Neural progenitor cell (in vitro differentiated cells): ENCODE measurements around the gene ARSD. TPM values are rescaled to one million over a fixed set of nuclear protein-coding genes. Genes with fewer than 3 reads are reported as not detected.

Experiments used
- DNase-seq: peaks from one replicate; pipeline ENCODE4 v3.0.0-alpha.2; 2016; ENCODE audit warnings: low spot score
- H2AFZ ChIP-seq: fragments of 200-600 bp; sonication (generic); replicated peaks from 2 replicates; pipeline ENCODE4 v1.6.1; 2016; ENCODE audit warnings: antibody characterized with exemption
- H3F3A ChIP-seq: fragments of 200-600 bp; sonication (generic); 2 replicates; pipeline ENCODE4 v1.6.1; 2016; ENCODE audit warnings: antibody characterized with exemption, low read depth
- H3K27ac ChIP-seq: fragments of 200-600 bp; sonication (generic); 2 replicates; pipeline ENCODE4 v1.5.1; 2016; ENCODE audit warnings: mild to moderate bottlenecking
- H3K27me3 ChIP-seq: fragments of 200-600 bp; sonication (generic); 2 replicates; pipeline ENCODE4 v1.6.1; 2016; ENCODE audit warnings: mild to moderate bottlenecking, moderate library complexity
- H3K36me3 ChIP-seq: fragments of 200-600 bp; sonication (generic); 2 replicates; pipeline ENCODE4 v1.5.1; 2016
- H3K4me1 ChIP-seq: fragments of 200-600 bp; sonication (generic); 2 replicates; pipeline ENCODE4 v1.6.1; 2016; ENCODE audit warnings: mixed run types
- H3K4me2 ChIP-seq: fragments of 200-600 bp; sonication (generic); 2 replicates; pipeline ENCODE4 v1.6.1; 2016
- H3K4me3 ChIP-seq: fragments of 200-600 bp; sonication (generic); 2 replicates; pipeline ENCODE4 v1.5.1; 2016
- H3K79me2 ChIP-seq: fragments of 200-600 bp; sonication (generic); 2 replicates; pipeline ENCODE4 v1.6.1; 2016; ENCODE audit warnings: low read depth
- H3K9ac ChIP-seq: fragments of 200-600 bp; sonication (generic); 2 replicates; pipeline ENCODE4 v1.6.1; 2016
- H3K9me3 ChIP-seq: fragments of 200-600 bp; sonication (generic); 2 replicates; pipeline ENCODE4 v1.5.1; 2016; ENCODE audit warnings: low read depth
- H4K20me1 ChIP-seq: fragments of 200-600 bp; sonication (generic); 2 replicates; pipeline ENCODE4 v1.6.1; 2016; ENCODE audit warnings: low read depth
- H3K27ac Mint-ChIP-seq: 3 replicates; pipeline ENCODE4 v1.8.0; 2021; ENCODE audit warnings: mixed read lengths
- H3K27me3 Mint-ChIP-seq: 2 replicates; pipeline ENCODE4 v1.8.0; 2022; ENCODE audit warnings: low read depth, mild to moderate bottlenecking, inconsistent platforms, moderate library complexity, mixed read lengths; ENCODE audit not compliant: insufficient read depth
- H3K36me3 Mint-ChIP-seq: 3 replicates; pipeline ENCODE4 v1.8.0; 2021; ENCODE audit warnings: mixed read lengths
- H3K4me1 Mint-ChIP-seq: 3 replicates; pipeline ENCODE4 v1.8.0; 2021; ENCODE audit warnings: mixed read lengths
- H3K4me3 Mint-ChIP-seq: 3 replicates; pipeline ENCODE4 v1.8.0; 2021; ENCODE audit warnings: mild to moderate bottlenecking, moderate library complexity, mixed read lengths
- H3K9me3 Mint-ChIP-seq: 3 replicates; pipeline ENCODE4 v1.8.0; 2020; ENCODE audit warnings: mixed read lengths
- CTCF ChIP-seq: fragments of 200-600 bp; sonication (generic); IDR thresholded peaks from 2 replicates; pipeline ENCODE4 v1.5.1; 2017; ENCODE audit warnings: antibody characterized with exemption, mild to moderate bottlenecking
- EZH2 ChIP-seq: fragments of 200-600 bp; sonication (generic); IDR thresholded peaks from 2 replicates; pipeline ENCODE4 v1.6.1; 2017; ENCODE audit warnings: antibody characterized with exemption, mild to moderate bottlenecking, moderate library complexity
- EZH2phosphoT487 ChIP-seq: fragments of 200-600 bp; sonication (generic); IDR thresholded peaks from 2 replicates; pipeline ENCODE4 v1.6.1; 2017; ENCODE audit warnings: antibody characterized with exemption
- total RNA-seq: library from RNA; depleted of rRNA; stranded (reverse); fragments of >200 nt; gene quantifications from 2 replicates; pipeline ENCODE4 v1.2.3, GENCODE V29; 2015; ENCODE audit warnings: low replicate concordance

ARSD gene
- total RNA-seq, 1 donor from 2014 or later: 4.3 TPM

DNA sequence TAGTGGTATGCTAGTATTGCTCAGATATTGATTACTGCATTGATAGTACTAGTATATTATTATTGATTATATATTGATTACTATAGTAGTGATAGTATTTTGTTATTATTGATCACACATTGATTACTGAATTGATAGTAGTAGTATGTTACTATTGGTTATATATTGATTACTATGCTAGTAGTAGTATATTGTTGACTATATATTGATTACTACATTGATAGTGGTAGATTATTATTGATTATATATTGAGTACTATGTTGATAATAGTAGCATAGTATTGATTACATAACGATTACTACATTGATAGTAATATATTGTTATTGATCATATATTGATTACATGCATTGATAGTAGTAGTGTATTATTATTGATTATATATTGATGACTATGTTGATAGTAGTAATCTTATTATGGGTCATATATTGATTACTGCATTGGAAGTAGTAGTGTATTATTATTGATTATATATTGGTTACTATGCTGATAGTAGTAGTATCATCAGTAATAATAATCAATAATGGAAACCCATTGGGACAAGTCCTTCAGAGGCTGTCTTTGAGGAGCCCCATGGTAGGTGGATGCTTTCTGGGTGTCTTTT, 69.8 kb downstream of the ARSD start:
- Histone ChIP-seq H2AFZ (no peak overlapping the region), H3K4me3 (no peak overlapping the region), H3K4me2 (no peak overlapping the region), H3K4me1 (no peaks in the 10 kb centered on the region), H3K9me3 (no peaks in the 10 kb centered on the region), H4K20me1 (no peaks in the 10 kb centered on the region), H3F3A (peaks cover 7% of the 10 kb centered on the region), H3K9ac (no peak overlapping the region), H3K36me3 (no peaks in the 10 kb centered on the region), H3K27ac (no peak overlapping the region), H3K79me2 (no peaks in the 10 kb centered on the region), H3K27me3 (no peaks in the 10 kb centered on the region)
- no peak overlapping the region for H3K27ac Mint-ChIP-seq
- TF ChIP-seq CTCF: no peak
- TF ChIP-seq EZH2: no peak
- TF ChIP-seq EZH2phosphoT487: no peak
- H3K4me1 Mint-ChIP-seq: peaks cover 3% of the 10 kb centered on the region
- no peaks in the 10 kb centered on the region for H3K9me3 Mint-ChIP-seq
- H3K27me3 Mint-ChIP-seq: peaks cover 2% of the 10 kb centered on the region
- DNase-seq: no peak
- H3K36me3 Mint-ChIP-seq: peaks cover 52% of the 10 kb centered on the region
- H3K4me3 Mint-ChIP-seq: no peak overlapping the region

DNA sequence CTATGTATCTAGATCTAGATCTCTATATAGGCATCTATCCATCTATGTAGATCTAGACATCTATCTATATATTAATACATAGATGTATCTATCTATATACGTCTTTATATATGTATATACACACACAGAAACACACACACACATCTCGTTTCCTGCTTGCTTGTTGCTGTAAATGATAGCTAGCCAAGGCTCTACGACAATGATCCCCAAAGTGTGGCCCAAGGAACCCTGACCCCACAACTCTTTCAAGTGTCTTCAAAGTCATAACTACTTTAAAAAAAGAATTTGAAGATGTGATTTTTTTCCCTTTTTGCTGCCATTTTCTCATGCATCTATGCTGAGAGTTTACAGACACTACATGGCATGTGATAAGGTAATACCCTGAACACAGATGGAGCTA, 71.6 kb downstream of the ARSD start:
- H3K9ac ChIP-seq: no peak overlapping the region
- peaks cover 7% of the 10 kb centered on the region for H3F3A ChIP-seq
- H3K36me3 ChIP-seq: no peaks in the 10 kb centered on the region
- no peak overlapping the region for H2AFZ ChIP-seq
- no peaks in the 10 kb centered on the region for H3K79me2 ChIP-seq
- no peak overlapping the region for H3K27ac ChIP-seq
- no peak overlapping the region for H3K4me3 ChIP-seq
- peaks cover 2% of the 10 kb centered on the region for H3K27me3 Mint-ChIP-seq
- no peaks in the 10 kb centered on the region for H3K9me3 ChIP-seq
- no peaks in the 10 kb centered on the region for H3K4me1 ChIP-seq
- no peaks in the 10 kb centered on the region for H4K20me1 ChIP-seq
- H3K4me3 Mint-ChIP-seq: no peak overlapping the region
- H3K36me3 Mint-ChIP-seq: peaks cover 48% of the 10 kb centered on the region
- TF ChIP-seq EZH2: no peak
- no peak for TF ChIP-seq EZH2phosphoT487
- TF ChIP-seq CTCF: no peak
- no peaks in the 10 kb centered on the region for H3K27me3 ChIP-seq
- DNase-seq: no peak
- no peaks in the 10 kb centered on the region for H3K9me3 Mint-ChIP-seq
- no peaks in the 10 kb centered on the region for H3K4me1 Mint-ChIP-seq
- no peak overlapping the region for H3K4me2 ChIP-seq
- H3K27ac Mint-ChIP-seq: no peak overlapping the region

DNA sequence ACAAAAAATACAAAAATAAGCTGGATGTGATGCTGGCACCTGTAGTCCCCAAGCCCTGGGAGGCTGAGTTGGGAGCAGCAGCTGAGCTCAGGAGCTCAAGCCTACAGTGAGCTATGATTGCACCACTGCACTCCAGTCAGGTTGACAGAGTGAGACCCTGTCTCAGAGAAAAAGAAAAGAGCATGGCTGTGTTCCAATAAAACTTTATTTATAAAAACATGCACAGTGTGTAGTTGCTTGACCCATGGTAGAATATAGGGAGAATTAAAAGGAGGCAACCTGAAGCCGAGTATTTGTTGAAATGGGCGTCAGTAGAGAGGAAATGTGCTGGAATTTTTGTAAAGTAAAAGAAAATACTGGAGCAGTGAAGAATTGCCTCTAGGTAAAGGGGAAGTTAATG, 73.4 kb downstream of the ARSD start:
- H3K36me3 Mint-ChIP-seq: peaks cover 48% of the 10 kb centered on the region
- no peak overlapping the region for H2AFZ ChIP-seq
- no peak overlapping the region for H3K4me2 ChIP-seq
- H3K4me3 Mint-ChIP-seq: no peak overlapping the region
- no peaks in the 10 kb centered on the region for H3K4me1 Mint-ChIP-seq
- H3K4me1 ChIP-seq: no peaks in the 10 kb centered on the region
- H3K4me3 ChIP-seq: no peak overlapping the region
- H3K27me3 ChIP-seq: no peaks in the 10 kb centered on the region
- no peaks in the 10 kb centered on the region for H3K36me3 ChIP-seq
- no peaks in the 10 kb centered on the region for H3K9me3 Mint-ChIP-seq
- no peak for DNase-seq
- no peak for TF ChIP-seq CTCF
- TF ChIP-seq EZH2phosphoT487: no peak
- TF ChIP-seq EZH2: no peak
- H3K9me3 ChIP-seq: no peaks in the 10 kb centered on the region
- H3K9ac ChIP-seq: no peak overlapping the region
- no peaks in the 10 kb centered on the region for H4K20me1 ChIP-seq
- H3F3A ChIP-seq: peaks cover 7% of the 10 kb centered on the region
- no peak overlapping the region for H3K27ac ChIP-seq
- peaks cover 2% of the 10 kb centered on the region for H3K27me3 Mint-ChIP-seq
- no peaks in the 10 kb centered on the region for H3K79me2 ChIP-seq
- H3K27ac Mint-ChIP-seq: peak overlapping the region; percentile 32
